GM23338 (cell line): ENCODE measurements around the gene FEV. TPM values are rescaled to one million over a fixed set of nuclear protein-coding genes. Genes with fewer than 3 reads are reported as not detected.

ENCODE experiments used
- ATAC-seq: fragments of 200-7000 bp; cut with Tn5 transposase; 3 replicates; pipeline ENCODE4 v1.9.1; 2020
- DNase-seq: peaks from one replicate; pipeline ENCODE4 v3.0.0-alpha.2; 2015; ENCODE audit warnings: low spot score
- H2AFZ ChIP-seq: fragments of 200-600 bp; sonication (generic); 2 replicates; pipeline ENCODE4 v1.8.0; 2016; ENCODE audit warnings: antibody characterized with exemption, mild to moderate bottlenecking, moderate library complexity
- H3F3A ChIP-seq: fragments of 200-600 bp; sonication (generic); replicated peaks from 2 replicates; pipeline ENCODE4 v1.8.0; 2017; ENCODE audit warnings: antibody characterized with exemption, mixed run types, low read depth
- H3K27ac ChIP-seq: fragments of 200-600 bp; sonication (generic); 2 replicates; pipeline ENCODE4 v1.6.1; 2016; ENCODE audit warnings: low read depth
- H3K27me3 ChIP-seq: fragments of 200-600 bp; sonication (generic); 2 replicates; pipeline ENCODE4 v1.8.0; 2016; ENCODE audit warnings: mild to moderate bottlenecking, mixed run types, moderate library complexity; ENCODE audit not compliant: insufficient read depth
- H3K36me3 ChIP-seq: fragments of 200-600 bp; sonication (generic); 2 replicates; pipeline ENCODE4 v1.8.0; 2016; ENCODE audit warnings: mild to moderate bottlenecking; ENCODE audit not compliant: insufficient read depth
- H3K4me1 ChIP-seq: fragments of 200-600 bp; sonication (generic); 2 replicates; pipeline ENCODE4 v1.8.0; 2016; ENCODE audit warnings: mild to moderate bottlenecking, moderate library complexity; ENCODE audit not compliant: insufficient read depth
- H3K4me2 ChIP-seq: fragments of 200-600 bp; sonication (generic); 2 replicates; pipeline ENCODE4 v1.7.1; 2017; ENCODE audit warnings: mixed run types
- H3K4me3 ChIP-seq: fragments of 200-600 bp; sonication (generic); 2 replicates; pipeline ENCODE4 v1.6.1; 2016; ENCODE audit warnings: mixed run types
- H3K79me2 ChIP-seq: fragments of 200-600 bp; sonication (generic); replicated peaks from 2 replicates; pipeline ENCODE4 v1.8.0; 2017; ENCODE audit warnings: mild to moderate bottlenecking; ENCODE audit not compliant: insufficient read depth
- H3K9me2 ChIP-seq: fragments of 200-600 bp; sonication (generic); 2 replicates; pipeline ENCODE4 v1.8.0; 2017; ENCODE audit not compliant: insufficient read depth
- H4K20me1 ChIP-seq: fragments of 200-600 bp; sonication (generic); replicated peaks from 2 replicates; pipeline ENCODE4 v1.8.0; 2017; ENCODE audit warnings: mild to moderate bottlenecking; ENCODE audit not compliant: insufficient read depth
- H3K27ac Mint-ChIP-seq: 2 replicates; pipeline ENCODE4 v1.8.0; 2020; ENCODE audit warnings: inconsistent platforms, mild to moderate bottlenecking, moderate library complexity, mixed read lengths
- H3K27me3 Mint-ChIP-seq: 3 replicates; pipeline ENCODE4 v1.8.0; 2022; ENCODE audit warnings: low read depth, mild to moderate bottlenecking, moderate library complexity, mixed read lengths, inconsistent platforms; ENCODE audit not compliant: insufficient read depth, poor library complexity
- H3K36me3 Mint-ChIP-seq: 3 replicates; pipeline ENCODE4 v1.8.0; 2021; ENCODE audit warnings: low read depth, mild to moderate bottlenecking, inconsistent platforms, moderate library complexity, mixed read lengths
- H3K4me1 Mint-ChIP-seq: 3 replicates; pipeline ENCODE4 v1.8.0; 2020; ENCODE audit warnings: mild to moderate bottlenecking, inconsistent platforms, mixed read lengths
- H3K4me3 Mint-ChIP-seq: 3 replicates; pipeline ENCODE4 v1.8.0; 2021; ENCODE audit warnings: moderate library complexity, mild to moderate bottlenecking, inconsistent platforms, mixed read lengths
- H3K9me3 Mint-ChIP-seq: 3 replicates; pipeline ENCODE4 v1.8.0; 2020; ENCODE audit warnings: moderate library complexity, mild to moderate bottlenecking, inconsistent platforms, mixed read lengths
- CREB1 ChIP-seq: fragments of 250-450 bp; sonication (Bioruptor Pico); IDR thresholded peaks from 2 replicates; pipeline ENCODE4 v1.5.0; 2020; ENCODE audit warnings: low read depth, mild to moderate bottlenecking, moderate library complexity
- CTCF ChIP-seq, 2 experiments: fragments of 200-600 bp in 1 of 2; sonication (generic) in 1 of 2; conservative IDR thresholded peaks; 2 replicates each; pipeline versions ENCODE4 v1.5.1 to v1.6.1; 2016 to 2017; ENCODE audit warnings: antibody characterized with exemption in 2 of 2, low read depth in 2 of 2, mild to moderate bottlenecking in 2 of 2, moderate library complexity in 1 of 2
- ETS1 ChIP-seq: IDR thresholded peaks from 2 replicates; pipeline ENCODE4 v1.6.1; 2016; ENCODE audit warnings: antibody characterized with exemption
- EZH2 ChIP-seq: fragments of 200-600 bp; sonication (generic); IDR thresholded peaks from one replicate; pipeline ENCODE4 v1.8.0; 2017; ENCODE audit warnings: antibody characterized with exemption, mild to moderate bottlenecking, low read depth; ENCODE audit not compliant: unreplicated experiment
- EZH2phosphoT487 ChIP-seq: fragments of 200-600 bp; sonication (generic); IDR thresholded peaks from one replicate; pipeline ENCODE4 v1.8.1; 2018; ENCODE audit warnings: antibody characterized with exemption; ENCODE audit not compliant: unreplicated experiment
- JUNB ChIP-seq: IDR thresholded peaks from one replicate; pipeline ENCODE4 v1.6.1; 2016; ENCODE audit warnings: antibody characterized with exemption; ENCODE audit not compliant: unreplicated experiment
- NANOG ChIP-seq: IDR thresholded peaks from 2 replicates; pipeline ENCODE4 v1.6.1; 2016; ENCODE audit warnings: antibody characterized with exemption, borderline replicate concordance
- POLR2AphosphoS5 ChIP-seq: IDR thresholded peaks from 2 replicates; pipeline ENCODE4 v1.6.1; 2016; ENCODE audit warnings: antibody characterized with exemption, low read depth
- REST ChIP-seq: IDR thresholded peaks from one replicate; pipeline ENCODE4 v1.6.1; 2018; ENCODE audit warnings: antibody characterized with exemption; ENCODE audit not compliant: unreplicated experiment
- STAT1 ChIP-seq: IDR thresholded peaks from one replicate; pipeline ENCODE4 v1.6.1; 2016; ENCODE audit warnings: antibody characterized with exemption; ENCODE audit not compliant: unreplicated experiment
- ZNF114 ChIP-seq: fragments of 250-450 bp; sonication (Bioruptor Pico); IDR thresholded peaks from 2 replicates; pipeline ENCODE4 v1.5.0; 2020; ENCODE audit warnings: mild to moderate bottlenecking, moderate library complexity
- ZNF331 ChIP-seq: fragments of 250-450 bp; sonication (Bioruptor Pico); IDR thresholded peaks from 2 replicates; pipeline ENCODE4 v1.5.0; 2020; ENCODE audit warnings: low read depth, mild to moderate bottlenecking, moderate library complexity
- polyA plus RNA-seq: library from polyadenylated mRNA; unstranded; fragments of >200 nt; fragmentation: Nextera tagmentation; extraction: Ambion mirVana; gene quantifications from 2 replicates; pipeline ENCODE4 v1.2.1, GENCODE V29; 2016
- total RNA-seq: library from RNA; depleted of rRNA; stranded (reverse); fragments of >200 nt; shearing (Covaris generic); gene quantifications from 2 replicates; pipeline ENCODE4 v1.2.3, GENCODE V29; 2014
- TF ChIP-seq, protein P1 (sequence below): fragments of 250-450 bp; sonication (Bioruptor Pico); IDR thresholded peaks from 2 replicates; pipeline ENCODE4 v1.5.0; 2020; ENCODE audit warnings: mild to moderate bottlenecking, moderate library complexity

FEV gene
- total and polyA plus RNA-seq, 2 experiments from 2014 or later = not detected

DNA sequence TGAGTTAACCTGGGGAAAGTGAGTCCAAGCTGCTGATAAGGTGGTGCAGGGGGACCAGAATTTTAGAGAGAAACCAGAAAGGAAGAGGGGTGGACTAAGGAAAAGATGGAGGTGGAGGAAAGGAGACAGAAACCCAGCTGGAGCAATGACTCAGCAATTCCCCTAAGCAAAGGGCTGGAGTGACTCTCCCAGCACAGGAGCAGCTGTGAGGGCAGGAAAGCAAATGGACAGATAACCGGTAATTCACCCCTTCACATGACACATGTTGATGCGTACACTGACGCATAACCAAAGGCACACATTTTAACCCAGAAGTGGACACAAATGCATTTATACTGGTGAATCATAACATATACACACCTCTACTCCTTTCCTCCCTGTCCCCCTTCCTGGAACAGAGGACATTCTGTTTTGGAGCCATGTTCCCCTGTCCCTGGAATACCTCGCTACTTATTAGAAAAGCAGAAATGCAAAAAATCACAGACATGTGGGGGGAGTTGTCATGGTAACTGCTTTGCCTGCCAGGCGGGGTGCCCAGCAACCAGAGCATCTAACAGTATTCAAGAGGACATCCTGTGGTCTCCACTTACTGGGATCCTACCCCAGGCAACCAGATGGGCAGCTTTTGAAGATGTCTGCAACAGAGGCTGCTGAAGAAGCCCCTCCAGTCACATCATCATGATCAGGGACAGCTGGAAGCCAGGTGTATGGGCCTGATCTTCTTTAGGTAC is 20.8 kb downstream of the FEV start:
- Mint-ChIP-seq H3K36me3 (no peaks in the 10 kb centered on the region; the same call in 2 of the 3 replicates), H3K27ac (peak overlapping the region; percentile 60; the same call in 1 of the 2 replicates), H3K27me3 (peaks cover 43% of the 10 kb centered on the region), H3K4me3 (peak overlapping the region; percentile 82; the same call in 2 of the 3 replicates), H3K4me1 (peaks cover 30% of the 10 kb centered on the region), H3K9me3 (no peaks in the 10 kb centered on the region)
- Histone ChIP-seq H3F3A (peaks cover 8% of the 10 kb centered on the region), H3K36me3 (no peaks in the 10 kb centered on the region), H3K4me2 (peak overlapping the region; percentile 75), H2AFZ (peak overlapping the region; percentile 16; the same call in 1 of the 2 replicates), H3K27me3 (peaks cover 69% of the 10 kb centered on the region), H3K9me2 (no peaks in the 10 kb centered on the region), H3K79me2 (no peaks in the 10 kb centered on the region), H4K20me1 (no peaks in the 10 kb centered on the region; the same call in 1 of the 2 replicates), H3K27ac (no peak overlapping the region), H3K4me1 (peaks cover 26% of the 10 kb centered on the region), H3K4me3 (peak overlapping the region; percentile 71; the same call in 1 of the 2 replicates)
- DNase-seq = peak; percentile 46
- TF ChIP-seq EZH2 = no peak
- no peak for TF ChIP-seq REST
- TF ChIP-seq NANOG = no peak
- no peak for TF ChIP-seq CREB1 (CRISPR knock-in tag)
- no peak for TF ChIP-seq POLR2AphosphoS5
- no peak for TF ChIP-seq STAT1
- no peak for TF ChIP-seq ZNF114
- TF ChIP-seq JUNB = no peak
- TF ChIP-seq, protein P1, sequence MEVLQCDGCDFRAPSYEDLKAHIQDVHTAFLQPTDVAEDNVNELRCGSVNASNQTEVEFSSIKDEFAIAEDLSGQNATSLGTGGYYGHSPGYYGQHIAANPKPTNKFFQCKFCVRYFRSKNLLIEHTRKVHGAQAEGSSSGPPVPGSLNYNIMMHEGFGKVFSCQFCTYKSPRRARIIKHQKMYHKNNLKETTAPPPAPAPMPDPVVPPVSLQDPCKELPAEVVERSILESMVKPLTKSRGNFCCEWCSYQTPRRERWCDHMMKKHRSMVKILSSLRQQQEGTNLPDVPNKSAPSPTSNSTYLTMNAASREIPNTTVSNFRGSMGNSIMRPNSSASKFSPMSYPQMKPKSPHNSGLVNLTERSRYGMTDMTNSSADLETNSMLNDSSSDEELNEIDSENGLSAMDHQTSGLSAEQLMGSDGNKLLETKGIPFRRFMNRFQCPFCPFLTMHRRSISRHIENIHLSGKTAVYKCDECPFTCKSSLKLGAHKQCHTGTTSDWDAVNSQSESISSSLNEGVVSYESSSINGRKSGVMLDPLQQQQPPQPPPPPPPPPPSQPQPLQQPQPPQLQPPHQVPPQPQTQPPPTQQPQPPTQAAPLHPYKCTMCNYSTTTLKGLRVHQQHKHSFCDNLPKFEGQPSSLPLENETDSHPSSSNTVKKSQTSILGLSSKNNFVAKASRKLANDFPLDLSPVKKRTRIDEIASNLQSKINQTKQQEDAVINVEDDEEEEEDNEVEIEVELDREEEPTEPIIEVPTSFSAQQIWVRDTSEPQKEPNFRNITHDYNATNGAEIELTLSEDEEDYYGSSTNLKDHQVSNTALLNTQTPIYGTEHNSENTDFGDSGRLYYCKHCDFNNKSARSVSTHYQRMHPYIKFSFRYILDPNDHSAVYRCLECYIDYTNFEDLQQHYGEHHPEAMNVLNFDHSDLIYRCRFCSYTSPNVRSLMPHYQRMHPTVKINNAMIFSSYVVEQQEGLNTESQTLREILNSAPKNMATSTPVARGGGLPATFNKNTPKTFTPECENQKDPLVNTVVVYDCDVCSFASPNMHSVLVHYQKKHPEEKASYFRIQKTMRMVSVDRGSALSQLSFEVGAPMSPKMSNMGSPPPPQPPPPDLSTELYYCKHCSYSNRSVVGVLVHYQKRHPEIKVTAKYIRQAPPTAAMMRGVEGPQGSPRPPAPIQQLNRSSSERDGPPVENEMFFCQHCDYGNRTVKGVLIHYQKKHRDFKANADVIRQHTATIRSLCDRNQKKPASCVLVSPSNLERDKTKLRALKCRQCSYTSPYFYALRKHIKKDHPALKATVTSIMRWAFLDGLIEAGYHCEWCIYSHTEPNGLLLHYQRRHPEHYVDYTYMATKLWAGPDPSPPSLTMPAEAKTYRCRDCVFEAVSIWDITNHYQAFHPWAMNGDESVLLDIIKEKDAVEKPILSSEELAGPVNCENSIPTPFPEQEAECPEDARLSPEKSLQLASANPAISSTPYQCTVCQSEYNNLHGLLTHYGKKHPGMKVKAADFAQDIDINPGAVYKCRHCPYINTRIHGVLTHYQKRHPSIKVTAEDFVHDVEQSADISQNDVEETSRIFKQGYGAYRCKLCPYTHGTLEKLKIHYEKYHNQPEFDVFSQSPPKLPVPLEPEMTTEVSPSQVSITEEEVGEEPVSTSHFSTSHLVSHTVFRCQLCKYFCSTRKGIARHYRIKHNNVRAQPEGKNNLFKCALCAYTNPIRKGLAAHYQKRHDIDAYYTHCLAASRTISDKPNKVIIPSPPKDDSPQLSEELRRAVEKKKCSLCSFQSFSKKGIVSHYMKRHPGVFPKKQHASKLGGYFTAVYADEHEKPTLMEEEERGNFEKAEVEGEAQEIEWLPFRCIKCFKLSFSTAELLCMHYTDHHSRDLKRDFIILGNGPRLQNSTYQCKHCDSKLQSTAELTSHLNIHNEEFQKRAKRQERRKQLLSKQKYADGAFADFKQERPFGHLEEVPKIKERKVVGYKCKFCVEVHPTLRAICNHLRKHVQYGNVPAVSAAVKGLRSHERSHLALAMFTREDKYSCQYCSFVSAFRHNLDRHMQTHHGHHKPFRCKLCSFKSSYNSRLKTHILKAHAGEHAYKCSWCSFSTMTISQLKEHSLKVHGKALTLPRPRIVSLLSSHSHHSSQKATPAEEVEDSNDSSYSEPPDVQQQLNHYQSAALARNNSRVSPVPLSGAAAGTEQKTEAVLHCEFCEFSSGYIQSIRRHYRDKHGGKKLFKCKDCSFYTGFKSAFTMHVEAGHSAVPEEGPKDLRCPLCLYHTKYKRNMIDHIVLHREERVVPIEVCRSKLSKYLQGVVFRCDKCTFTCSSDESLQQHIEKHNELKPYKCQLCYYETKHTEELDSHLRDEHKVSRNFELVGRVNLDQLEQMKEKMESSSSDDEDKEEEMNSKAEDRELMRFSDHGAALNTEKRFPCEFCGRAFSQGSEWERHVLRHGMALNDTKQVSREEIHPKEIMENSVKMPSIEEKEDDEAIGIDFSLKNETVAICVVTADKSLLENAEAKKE (CRISPR knock-in tag) = no peak
- no peak for TF ChIP-seq EZH2phosphoT487
- TF ChIP-seq ETS1 = no peak
- no peak for TF ChIP-seq CTCF (conservative IDR thresholded peaks at IDR 0.05; ENCODE audit: low read depth in 2 of 2)
- TF ChIP-seq ZNF331 (CRISPR knock-in tag) = no peak
- ATAC-seq = no peak
